Activated CD4-positive, alpha-beta T cell treated with anti-CD3 and anti-CD28 coated beads for 48 hours (primary cell): ENCODE results near the gene ARMH3.
"Not testable (repeated sequence)": the region's sequence is repeated elsewhere in the genome, so short reads cannot be mapped to it uniquely, and the experiment has no call there.

Source experiments
- DNase-seq: peaks from one replicate; pipeline ENCODE4 v3.0.0-alpha.2; 2020

ARMH3 gene

DNA sequence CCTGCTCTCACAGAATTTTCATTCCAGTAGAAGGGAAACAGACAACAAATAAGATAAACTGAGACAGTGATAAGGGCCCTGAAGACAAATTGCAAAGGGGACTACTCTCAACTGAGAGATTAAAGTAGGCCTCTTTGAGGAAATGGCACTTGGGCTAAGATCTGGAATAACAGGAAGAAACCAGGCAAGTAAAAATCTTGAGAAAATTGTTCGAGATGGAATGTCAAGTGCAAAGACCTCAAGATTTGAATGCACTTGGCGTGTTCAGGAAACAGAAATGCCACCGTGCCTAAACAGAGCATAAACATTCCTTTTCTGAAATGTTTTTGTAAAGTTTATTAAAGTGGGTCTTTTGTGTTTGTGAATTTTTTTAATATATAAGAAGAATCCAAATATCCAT, 10.7 kb downstream of the ARMH3 start:
- no peak for DNase-seq

DNA sequence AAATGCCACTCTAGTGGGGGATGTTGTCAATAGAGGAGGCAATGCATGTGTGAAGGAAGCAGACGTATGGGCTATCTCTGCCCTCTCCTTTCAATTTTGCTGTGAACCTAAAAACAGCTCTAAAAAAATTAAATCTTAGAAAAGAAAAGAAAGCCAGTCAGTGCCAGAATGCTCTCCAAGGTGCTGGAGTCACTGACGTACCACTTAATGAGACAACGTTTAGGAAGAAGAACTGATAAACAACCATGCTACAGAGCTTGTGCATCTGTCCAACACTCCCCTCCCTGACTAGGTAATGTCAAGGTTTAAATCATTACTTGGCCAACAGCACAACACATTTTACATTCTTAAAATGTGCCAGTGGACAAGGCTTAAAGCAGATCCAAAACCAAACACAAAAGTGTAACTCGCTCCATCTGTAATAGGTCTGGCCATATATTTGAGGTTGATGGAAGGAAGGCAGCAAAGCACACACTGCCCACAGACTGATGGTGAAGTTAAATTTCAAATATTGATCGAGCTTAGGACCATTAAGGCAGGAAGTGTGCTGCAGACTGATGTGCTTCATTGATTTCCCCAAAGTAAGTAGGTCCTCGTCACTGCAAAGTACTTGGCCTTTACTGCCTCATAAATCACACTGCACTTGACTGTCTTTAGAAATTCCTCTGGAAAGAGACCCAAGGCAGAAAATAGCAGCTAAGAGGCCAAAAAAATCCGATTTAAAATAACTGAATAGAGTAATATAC, 15.5 kb downstream of the ARMH3 start:
- no peak for DNase-seq

DNA sequence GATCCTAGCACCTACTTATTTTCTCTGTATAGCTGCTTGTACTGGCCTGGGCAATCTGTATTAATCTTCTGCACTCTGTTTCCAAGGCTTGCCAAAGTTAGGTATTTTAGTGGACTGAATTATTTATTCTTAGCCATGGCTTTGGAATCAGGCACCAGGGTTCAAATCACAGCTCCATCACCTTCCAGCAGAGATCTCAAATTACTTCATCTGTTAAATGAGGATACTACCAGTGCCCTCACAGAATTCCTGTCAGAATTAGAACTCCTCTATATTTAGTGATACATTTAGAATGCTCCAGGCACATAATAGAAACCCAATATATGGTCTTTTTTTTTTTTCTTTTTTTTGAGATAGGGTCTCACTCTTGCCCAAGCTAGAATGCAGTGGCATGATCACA, 17.6 kb downstream of the ARMH3 start:
- DNase-seq, result no peak

DNA sequence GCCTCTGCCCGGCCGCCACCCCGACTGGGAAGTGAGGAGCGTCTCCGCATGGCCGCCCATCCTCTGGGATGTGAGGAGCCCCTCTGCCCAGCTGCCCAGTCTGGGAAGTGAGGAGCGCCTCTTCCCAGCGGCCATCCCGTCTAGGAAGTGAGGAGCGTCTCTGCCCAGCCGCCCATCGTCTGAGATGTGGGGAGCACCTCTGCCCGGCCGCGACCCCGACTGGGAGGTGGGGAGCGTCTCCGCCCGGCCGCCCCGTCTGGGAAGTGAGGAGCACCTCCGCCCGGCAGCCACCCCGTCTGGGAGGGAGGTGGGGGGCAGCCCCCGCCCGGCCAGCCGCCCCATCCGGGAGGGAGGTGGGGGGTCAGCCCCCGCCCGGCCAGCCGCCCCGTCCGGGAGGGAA, 20.2 kb downstream of the ARMH3 start:
- DNase-seq, result not testable (repeated sequence)

DNA sequence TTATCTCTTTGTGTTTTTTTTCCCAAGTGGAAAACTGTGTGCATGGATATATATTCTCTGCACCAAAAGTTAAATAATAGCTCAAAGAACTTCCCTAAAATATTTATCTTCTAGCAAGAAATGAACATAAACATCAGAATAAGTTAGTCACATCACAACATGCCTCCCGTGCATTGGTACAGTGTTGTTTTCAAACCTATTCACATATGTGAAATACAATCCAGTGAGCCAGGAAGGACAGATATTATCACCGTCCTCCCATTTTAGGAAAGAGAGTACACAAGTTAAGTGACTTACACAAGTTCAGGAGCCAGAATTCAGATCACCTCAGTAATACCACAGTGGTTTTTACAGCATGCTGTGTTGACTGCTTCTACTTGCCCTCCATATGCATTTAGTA, 22.2 kb downstream of the ARMH3 start:
- no peak for DNase-seq

DNA sequence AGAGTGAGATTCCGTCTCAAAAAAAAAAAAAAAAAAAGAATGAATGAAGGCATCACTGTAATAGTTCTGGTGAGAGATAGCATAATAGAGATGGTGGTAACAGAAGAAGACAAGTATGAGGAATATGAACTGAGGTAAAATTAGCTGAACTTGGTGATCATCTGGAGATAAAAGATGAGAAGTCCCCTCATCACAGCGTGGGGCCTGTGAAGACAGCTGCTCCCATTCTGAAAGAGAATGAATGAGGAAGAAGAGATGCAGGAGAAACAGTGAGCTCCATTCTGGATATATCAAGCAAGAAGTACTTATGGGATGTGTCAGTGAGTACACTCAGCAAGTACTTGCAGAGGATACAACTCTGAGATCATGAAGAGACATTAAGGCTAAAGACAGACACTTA, 28.7 kb downstream of the ARMH3 start:
- DNase-seq, result no peak

DNA sequence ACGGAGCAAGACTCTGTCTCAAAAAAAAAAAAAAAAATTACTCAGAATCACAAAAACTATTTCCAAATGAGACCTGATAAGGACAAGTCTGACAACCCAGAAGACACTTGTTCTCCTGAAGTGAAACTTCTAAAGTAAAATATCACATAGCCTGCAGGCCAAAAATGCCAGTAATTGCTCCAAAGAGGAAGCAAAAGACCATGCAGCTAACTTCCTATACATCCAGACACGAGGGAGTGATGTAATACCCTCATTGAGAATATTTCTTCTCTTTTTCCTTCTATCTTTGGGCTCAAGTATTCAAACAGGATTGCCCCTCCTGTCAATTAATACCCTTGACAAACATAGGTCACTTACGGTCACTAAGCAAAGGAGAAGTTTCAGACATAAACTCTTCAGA, 31.2 kb downstream of the ARMH3 start:
- no peak for DNase-seq

DNA sequence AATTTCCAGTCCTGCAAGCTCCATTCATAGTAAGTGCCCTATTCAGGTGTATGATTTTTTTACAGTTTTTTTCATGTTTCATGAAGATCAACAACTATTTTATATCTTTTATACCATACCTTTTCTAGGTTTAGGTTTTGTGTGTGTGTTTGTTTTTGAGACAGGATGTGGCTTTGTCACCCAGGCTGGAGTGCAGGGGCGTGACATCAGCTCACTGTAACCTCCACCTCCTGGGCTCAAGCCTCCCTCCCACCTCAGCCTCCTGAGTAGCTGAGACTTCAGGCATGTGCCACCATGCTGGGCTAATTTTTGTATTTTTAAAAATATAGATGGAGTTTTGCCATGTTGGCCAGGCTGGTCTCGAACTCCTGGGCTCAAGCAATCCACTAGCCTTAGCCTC, 35.0 kb downstream of the ARMH3 start:
- DNase-seq, result no peak

DNA sequence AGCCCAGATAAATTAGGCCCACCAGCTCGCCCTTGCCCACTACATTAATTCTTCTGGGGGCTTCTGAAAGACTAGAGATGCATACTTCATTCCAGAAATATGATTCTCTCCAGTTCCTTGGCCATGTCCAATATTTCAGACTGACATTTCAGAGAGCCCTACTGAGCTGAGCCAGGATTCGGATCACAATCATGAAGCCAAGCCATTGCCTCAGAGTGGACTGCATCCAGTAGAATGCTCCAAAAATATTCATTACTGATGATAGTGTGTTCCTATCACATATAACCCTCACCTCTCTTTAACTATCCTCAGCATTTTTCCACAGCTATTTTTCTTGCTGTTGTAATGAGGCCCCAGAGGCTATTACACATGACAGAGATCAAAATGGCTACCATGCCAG, 38.7 kb downstream of the ARMH3 start:
- no peak for DNase-seq

DNA sequence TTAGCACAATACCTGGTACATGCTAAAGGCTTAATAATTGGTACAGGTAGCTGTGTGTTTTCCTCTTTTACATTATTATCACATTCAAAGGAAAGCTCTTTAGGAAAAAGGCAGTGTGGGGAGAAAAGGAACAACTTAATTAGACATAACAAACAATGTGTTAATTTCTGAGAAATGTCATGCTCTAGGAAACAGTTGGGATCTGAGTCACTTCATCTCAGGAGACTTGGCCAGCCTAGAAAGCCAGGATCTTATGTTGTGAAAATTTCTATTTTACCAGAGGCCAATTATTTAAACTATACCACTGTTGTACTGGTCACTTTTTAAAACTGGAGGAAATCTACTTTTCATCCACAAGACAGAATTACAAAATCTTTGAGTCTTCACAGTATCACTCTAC, 39.6 kb downstream of the ARMH3 start:
- DNase-seq, result no peak

DNA sequence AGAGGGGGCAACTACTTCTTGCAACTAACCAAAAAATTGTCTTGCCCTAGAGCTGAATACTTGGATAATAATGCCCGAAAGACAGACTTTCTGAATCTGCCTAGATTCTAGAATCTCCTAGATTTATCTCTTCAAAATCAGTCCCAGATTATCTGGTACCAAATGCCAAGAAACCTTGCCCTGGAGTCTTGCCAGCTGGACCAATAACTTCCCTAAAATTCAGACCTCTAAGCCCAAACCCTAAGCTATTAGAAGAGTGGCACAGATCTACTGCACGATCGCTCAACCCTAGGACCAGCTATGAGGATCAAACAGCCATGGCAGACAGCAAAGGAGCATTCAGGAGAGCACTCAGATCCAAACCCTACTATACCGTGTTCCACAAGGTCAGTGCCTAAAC, 45.0 kb downstream of the ARMH3 start:
- no peak for DNase-seq

DNA sequence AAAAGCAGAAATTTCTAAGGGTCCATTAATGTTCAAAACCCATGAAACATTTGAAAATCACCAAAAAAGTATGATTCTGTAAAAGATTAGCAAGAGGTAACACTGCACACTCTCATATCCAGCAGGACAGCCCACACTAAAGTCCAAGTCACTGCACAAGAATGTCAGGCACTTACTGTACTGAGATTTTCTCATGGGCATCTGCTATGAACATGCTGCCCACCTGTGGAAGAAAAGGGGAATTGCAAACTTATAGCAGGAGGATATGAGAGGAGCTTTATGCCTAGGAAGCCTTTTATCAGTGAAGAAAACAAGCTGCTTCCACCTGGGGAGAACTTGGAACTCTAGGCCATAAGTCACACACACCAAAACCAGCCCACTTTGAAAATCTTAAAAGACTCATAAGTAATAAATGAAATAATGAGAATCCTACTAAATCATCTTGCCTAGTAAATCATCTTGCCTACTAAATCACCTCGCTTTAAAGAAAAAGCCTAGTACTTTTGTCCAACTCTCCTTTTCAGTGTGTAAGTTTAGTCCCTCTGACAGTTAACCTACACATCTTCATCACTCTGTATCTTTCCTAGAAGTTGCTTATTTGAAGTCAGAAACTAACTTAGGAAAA, 46.1 kb downstream of the ARMH3 start:
- DNase-seq, result peak; percentile 34

DNA sequence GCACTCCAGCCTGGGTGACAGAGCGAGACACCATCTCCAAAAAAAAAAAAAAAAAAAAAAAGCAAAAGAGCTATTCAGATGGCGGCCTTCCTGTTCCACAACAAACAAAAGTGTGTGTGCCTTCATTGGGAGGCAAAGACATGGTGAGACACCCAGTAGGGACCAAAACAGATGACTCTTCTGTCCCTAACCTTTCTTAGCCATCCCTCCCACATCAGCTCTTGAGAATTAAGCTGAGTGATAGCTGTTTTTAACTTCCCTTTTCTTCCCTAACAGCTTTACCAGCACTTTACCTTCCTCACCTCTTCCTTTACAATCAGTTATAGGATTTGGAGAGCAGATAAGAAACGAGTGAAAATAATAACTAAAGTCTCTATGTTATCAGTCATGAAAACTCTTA, 48.2 kb downstream of the ARMH3 start:
- no peak for DNase-seq

DNA sequence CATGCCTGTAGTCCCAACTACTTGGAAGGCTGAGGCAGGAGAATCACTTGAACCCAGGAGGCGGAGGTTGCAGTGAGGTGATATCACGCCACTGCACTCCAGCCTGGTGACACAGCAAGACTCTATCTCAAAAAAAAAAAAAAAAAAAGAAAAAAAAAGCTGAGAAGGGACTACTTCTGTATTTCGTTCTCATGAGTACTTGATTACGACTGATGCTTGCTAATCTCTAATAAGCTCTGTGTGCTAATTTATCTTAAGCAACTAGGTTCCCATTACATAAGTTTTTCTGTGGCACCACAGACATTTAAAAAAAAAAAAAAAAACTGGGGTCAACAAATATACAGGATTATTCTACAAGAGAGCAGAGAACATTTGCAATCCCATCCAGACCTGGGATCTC, 48.9 kb downstream of the ARMH3 start:
- DNase-seq, result not testable (repeated sequence)

DNA sequence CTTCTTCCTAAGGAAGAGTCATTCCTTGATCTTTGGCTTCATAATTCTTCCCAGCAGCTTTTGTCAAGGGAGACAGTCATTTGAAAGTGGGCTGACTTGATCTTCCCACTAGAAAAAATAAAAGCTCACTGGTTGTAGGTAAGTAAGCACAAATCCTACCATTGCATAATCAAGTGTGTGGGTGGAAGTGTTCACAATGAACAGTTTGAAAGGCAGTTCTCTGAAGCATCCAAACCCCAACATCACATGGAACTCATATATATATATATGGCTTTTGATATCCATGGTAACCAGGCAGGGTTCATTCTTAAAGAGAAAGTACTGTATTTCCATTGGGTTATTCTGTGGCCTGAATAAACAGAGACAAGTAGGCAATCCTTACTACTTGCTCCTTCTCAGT, 51.6 kb downstream of the ARMH3 start:
- DNase-seq, result no peak

DNA sequence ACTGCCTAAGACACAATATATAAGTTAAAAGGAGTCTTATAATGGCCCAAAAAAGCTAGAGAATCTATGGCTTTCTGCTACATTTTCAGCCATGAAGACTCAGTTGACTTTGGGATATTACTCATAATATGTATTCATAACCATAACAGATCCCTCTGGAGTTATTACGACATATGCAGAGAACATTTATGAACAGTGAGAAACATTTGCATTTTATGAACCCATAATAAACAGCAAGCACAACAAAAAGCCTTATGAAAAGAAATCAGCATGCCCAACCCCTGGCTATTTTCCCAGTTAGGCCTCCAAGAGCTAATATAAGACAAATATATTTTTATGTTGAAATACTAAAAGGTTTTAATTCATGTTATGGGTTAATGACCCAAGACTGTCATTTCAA, 52.4 kb downstream of the ARMH3 start:
- no peak for DNase-seq

DNA sequence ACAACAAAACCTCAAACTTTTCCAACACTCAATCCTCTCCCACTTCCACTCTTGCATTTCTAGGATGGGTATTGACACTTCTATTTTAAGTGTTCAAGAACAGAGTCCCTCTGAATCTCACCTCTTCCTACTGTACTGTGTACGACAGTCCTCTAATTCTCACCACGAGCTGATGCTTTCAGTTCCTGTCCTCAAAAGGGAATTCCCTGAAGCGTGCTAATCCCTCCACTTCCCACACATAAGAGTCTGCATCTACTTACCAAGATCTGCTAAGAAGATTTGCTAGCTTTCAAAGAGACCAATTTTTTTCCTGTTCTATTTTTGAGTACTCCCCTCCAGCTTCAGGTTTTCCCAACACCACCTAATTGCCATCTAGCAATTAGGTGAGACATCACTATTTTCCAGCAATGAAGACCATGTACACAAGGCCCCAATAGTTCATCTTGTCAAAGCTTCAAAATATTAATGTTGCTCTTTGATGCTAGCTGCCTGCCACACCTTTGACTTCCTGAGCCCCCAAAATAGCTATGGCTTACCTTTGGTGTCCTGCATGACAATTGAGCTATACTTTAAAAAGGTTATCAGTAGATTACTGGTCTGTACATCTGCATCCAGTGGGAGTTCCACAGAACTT, 54.4 kb downstream of the ARMH3 start:
- DNase-seq, result no peak

DNA sequence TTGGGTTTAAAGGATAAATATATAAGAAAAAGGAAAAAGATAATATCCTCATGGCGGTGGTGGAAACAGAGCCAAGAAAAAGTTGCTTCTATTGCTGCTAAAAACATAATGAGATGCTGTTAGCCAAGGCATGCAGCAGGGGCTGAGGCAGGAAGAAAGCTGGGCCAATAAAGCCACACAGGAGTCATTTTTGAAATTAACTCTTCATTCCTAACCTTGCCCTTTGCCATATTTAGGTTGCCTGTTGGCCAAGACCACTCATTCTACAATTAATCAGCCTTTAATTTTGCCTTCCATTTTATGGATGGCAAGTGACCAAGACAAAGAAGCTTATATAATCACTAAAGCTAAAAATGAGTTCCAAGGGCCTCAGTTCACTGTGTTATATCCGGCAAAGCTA, 58.2 kb downstream of the ARMH3 start:
- no peak for DNase-seq

DNA sequence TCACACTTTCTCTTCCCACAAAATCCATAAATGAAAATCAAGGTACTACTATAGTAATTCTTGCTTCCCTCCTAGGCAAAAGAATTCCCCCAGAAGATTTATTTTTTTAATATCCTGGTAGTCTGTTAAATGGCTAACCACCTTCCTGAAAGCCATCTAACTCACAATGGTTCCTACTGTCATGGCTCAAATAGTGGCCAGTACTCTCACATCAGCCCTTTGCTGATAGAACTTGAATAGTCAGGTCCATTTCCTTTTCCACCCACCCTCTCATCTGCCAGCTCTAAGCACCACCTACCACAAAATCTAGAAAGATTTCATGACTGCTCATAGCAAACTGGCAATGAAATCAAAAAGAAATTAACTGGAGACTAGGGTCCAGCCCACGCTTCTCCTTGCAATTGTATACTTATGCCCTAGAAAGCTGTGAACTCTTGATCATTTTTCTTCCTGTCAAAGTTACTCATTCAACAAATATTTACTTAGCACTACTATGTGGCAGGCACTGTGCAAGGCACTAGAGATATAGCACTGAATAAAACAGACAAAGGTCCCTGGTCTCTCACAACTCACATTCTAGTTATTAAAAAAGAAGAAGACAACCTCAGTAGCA, 60.4 kb downstream of the ARMH3 start:
- no peak for DNase-seq

DNA sequence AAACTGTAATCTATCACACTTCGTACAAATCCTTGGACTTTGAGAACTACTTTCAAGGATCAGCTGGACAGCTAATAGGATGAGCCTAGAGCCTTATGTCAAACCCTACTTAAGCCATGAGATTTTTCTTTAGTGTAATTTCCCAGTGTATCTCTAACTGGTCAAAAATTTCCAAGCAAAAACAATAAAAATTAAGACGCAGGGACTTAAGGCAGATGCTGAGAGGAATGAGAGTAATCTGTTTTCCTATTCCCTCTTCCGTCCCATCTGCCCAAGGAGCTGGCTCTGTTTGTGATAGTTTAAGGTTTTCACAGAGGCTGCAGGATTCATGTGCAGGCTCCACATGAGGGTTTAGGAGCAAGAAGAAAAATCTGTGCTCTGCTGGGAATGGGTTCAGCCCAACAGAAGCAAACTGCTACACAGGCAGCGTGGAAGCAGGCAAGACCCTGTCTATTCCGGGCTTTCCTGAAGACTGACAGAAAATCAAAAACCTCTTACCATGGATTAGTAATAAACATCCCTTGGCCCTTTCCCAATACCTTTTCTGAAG, 62.2 kb downstream of the ARMH3 start:
- no peak for DNase-seq

DNA sequence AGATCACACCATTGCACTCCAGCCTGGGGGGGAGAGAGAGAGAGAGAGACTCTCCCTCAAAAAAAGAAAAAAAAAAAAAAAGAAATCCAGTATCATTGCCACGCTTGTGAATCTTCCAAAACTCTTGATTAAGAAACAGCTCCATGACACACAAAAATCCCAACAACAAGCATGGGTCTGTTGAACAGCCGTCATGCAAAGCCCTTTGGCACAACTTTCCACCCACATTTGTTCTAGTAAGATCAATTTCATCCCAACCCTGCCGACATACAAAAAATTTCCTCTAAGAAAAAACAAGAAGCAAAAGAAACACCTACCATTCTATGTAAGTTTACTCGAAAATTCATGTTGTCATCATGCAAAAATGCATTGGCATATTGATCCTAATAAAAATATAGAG, 62.8 kb downstream of the ARMH3 start:
- no peak for DNase-seq

DNA sequence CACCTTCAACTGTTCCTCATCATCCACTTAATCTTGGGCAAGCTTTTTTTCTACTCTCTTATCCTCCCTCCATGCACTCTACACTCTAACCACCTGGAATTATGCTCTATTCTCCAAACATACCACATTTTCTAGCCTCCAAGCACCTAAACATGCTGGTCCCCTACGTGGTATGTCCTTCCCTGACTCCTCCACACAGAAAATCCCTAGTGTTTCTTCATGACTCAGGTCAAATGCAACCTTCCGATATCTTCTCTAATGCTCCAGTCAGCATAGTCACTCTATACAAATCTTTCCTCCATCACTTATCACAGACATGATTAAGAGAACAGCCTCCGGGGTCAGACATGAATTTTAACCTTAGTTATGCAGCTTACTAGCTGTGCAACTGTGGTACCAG, 68.8 kb downstream of the ARMH3 start:
- DNase-seq, result no peak

DNA sequence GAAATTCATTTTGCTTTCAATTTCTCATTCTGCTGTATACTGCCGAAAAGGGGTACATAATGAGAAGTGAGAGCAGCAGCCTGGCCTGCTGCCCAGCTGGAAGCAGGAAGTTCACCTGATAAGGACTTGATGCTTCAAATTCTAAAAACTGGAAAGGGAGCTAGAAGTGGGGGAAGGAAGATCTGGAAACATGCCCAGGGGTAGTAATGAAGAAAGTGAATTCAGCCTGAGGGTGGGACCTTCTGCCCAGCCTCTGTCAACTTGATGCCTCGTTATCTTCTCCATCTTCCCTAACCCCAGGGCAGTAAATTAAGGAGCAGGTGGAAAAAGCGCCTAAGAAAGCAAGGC, 69.4 kb downstream of the ARMH3 start:
- no peak for DNase-seq

DNA sequence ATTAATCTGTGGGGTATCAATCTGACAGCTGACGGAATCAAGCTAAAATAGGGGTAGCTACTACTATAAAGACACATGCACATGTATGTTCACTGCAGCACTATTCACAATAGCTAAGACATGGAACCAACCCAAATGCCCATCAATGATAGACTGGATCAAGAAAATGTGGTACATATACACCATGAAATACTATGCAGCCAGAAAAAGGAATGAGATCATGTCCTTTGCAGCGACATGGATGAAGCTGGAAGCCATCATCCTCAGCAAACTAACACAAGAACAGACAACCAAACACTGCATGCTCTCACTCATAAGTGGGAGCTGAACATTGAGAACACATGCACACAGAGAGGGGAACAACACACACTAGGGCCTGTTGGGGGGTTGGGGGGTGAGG, 75.3 kb downstream of the ARMH3 start:
- DNase-seq, result not testable (repeated sequence)
